ENCODE data around the gene SLMAP.

SLMAP gene

DNA sequence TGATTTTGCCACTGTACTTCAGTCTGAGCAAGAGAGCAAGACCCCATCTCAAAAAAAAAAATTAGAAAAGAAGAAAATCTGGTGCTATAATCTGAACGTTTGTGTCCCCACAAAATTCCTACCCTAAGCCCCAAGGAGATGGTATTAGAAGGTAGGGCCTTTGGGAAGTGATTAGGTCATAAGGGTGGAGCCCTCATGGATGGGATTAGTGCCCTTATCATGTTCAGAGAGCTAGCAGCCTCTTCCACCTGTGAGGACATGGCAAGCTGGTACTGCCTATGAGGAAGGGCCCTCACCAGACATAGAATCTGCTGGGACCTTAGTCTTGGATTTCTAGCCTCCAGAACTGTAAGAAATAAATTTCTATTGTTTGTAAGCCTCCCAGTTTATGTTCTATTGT, 201.7 kb downstream of the SLMAP start:
- H3K36me3 ChIP-seq (ENCODE audit: insufficient read depth, low read length) = no peaks in the 10 kb centered on the region
- H3K9me3 ChIP-seq (ENCODE audit: low read depth, low read length) = no peaks in the 10 kb centered on the region
- H3K9ac ChIP-seq (ENCODE audit: insufficient read length) = no peak overlapping the region
- no peak for TF ChIP-seq EZH2 (IDR thresholded peaks at IDR 0.05)
- no peak for TF ChIP-seq FOXP2 (optimal IDR thresholded peaks at IDR 0.05; ENCODE audit: control extremely low read depth, extremely low read length, insufficient read depth)
- no peak for TF ChIP-seq POLR2AphosphoS5 (IDR thresholded peaks at IDR 0.05; ENCODE audit: borderline replicate concordance, low read depth, low read length)
- H3K27ac ChIP-seq = no peak overlapping the region
- no peak for DNase-seq (ENCODE audit: low read depth, low spot score)
- H3K4me3 ChIP-seq = no peak overlapping the region

GRCh38 chr3:57958642-57959422, 202.7 kb downstream of the SLMAP start:
- Histone ChIP-seq H3K9me3 (ENCODE audit: low read depth, low read length) (no peaks in the 10 kb centered on the region), H3K27ac (no peak overlapping the region), H3K4me3 (no peak overlapping the region), H3K36me3 (ENCODE audit: insufficient read depth, low read length) (no peaks in the 10 kb centered on the region), H3K9ac (ENCODE audit: insufficient read length) (no peak overlapping the region)
- TF ChIP-seq EZH2 (IDR thresholded peaks at IDR 0.05) (no peak), FOXP2 (optimal IDR thresholded peaks at IDR 0.05; ENCODE audit: control extremely low read depth, extremely low read length, insufficient read depth) (no peak), POLR2AphosphoS5 (IDR thresholded peaks at IDR 0.05; ENCODE audit: borderline replicate concordance, low read depth, low read length) (no peak)
- no peak for DNase-seq (ENCODE audit: low read depth, low spot score)

DNA sequence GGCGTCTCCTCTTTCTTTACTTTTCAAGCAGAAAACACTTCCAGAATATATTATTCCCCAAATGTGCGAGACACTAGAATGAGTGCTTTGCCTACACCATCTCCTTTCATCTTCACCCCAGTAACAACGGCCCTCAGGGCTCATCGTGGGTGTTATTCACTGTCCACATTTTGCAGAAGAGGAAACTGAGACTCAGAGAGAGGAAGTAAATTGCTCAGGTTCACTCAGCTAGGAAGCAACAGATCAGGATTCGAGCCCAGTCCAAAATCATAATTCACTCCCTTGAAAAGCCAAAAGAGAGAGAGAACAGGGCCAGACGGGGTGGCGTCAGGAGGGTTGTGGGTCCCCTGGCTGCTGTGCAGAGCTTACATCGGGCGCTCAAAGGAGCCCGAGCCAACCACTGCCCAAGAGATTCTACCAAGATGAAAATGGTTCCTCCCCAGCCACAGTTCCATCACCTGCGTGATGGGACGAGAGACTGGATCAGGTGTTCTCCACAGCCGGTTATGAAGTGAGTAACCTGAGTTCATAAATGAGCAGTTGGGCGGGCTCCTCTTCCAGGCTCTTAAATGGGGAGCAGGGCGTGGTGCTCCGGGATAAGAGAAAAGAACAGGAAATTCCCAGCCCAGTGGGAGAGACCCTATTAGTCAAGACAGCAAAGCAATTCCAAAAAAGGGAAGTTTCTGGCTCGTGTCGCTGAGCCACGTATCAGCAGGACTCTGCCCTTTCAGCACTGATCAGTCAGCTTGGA, 203.5 kb downstream of the SLMAP start:
- Histone ChIP-seq H3K4me3 (no peak overlapping the region), H3K9me3 (ENCODE audit: low read depth, low read length) (no peaks in the 10 kb centered on the region), H3K9ac (ENCODE audit: insufficient read length) (no peak overlapping the region), H3K36me3 (ENCODE audit: insufficient read depth, low read length) (no peaks in the 10 kb centered on the region), H3K27ac (no peak overlapping the region)
- TF ChIP-seq POLR2AphosphoS5 (IDR thresholded peaks at IDR 0.05; ENCODE audit: borderline replicate concordance, low read depth, low read length) = no peak
- TF ChIP-seq EZH2 (IDR thresholded peaks at IDR 0.05) = no peak
- no peak for TF ChIP-seq FOXP2 (optimal IDR thresholded peaks at IDR 0.05; ENCODE audit: control extremely low read depth, extremely low read length, insufficient read depth)
- DNase-seq (ENCODE audit: low read depth, low spot score) = no peak

- DNase-seq (ENCODE audit: low read depth, low spot score) = no peak
- H3K27ac ChIP-seq = no peak overlapping the region
- no peaks in the 10 kb centered on the region for H3K36me3 ChIP-seq (ENCODE audit: insufficient read depth, low read length)
- TF ChIP-seq POLR2AphosphoS5 (IDR thresholded peaks at IDR 0.05; ENCODE audit: borderline replicate concordance, low read depth, low read length) (no peak), EZH2 (IDR thresholded peaks at IDR 0.05) (no peak), FOXP2 (optimal IDR thresholded peaks at IDR 0.05; ENCODE audit: control extremely low read depth, extremely low read length, insufficient read depth) (no peak)
- H3K9ac ChIP-seq (ENCODE audit: insufficient read length) = no peak overlapping the region
- H3K9me3 ChIP-seq (ENCODE audit: low read depth, low read length) = no peaks in the 10 kb centered on the region
- H3K4me3 ChIP-seq = no peak overlapping the region
Measured at GRCh38 chr3:57960174-57960505, 204.0 kb downstream of the SLMAP start.

DNA sequence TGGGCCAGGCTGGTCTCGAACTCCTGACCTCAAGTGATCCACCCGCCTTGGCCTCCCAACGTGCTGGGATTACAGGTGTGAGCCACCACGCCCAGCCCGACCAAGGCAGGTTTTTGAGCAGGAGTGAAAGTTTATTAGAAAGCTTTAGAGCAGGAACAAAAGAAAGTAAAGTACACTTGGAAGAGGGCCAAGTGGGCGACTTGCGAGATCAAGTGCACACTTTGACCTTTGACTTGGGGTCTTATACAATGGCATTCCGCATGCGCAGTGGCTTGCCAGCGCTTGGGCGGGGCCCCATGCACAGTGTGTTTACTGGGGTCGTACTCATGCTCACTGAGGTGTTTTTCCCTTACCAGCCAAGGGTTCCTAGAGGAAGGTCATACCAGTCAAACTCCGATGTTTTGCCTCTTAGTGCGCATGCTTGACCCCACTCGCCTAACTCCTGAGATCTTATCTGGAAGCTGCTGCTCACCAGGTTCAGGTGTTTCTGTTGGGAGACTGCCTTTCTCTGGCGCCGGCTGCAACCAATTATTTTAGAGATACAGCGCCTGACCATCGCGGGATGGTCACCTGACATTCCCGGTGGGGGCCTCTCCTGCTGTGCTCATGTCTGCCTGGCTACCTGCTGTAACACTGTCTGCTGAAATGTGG, 205.2 kb downstream of the SLMAP start:
- H3K36me3 ChIP-seq (ENCODE audit: insufficient read depth, low read length) = no peaks in the 10 kb centered on the region
- H3K9ac ChIP-seq (ENCODE audit: insufficient read length) = no peak overlapping the region
- TF ChIP-seq FOXP2 (optimal IDR thresholded peaks at IDR 0.05; ENCODE audit: control extremely low read depth, extremely low read length, insufficient read depth) = no peak
- TF ChIP-seq EZH2 (IDR thresholded peaks at IDR 0.05) = no peak
- TF ChIP-seq POLR2AphosphoS5 (IDR thresholded peaks at IDR 0.05; ENCODE audit: borderline replicate concordance, low read depth, low read length) = no peak
- H3K4me3 ChIP-seq = no peak overlapping the region
- no peak for DNase-seq (ENCODE audit: low read depth, low spot score)
- no peaks in the 10 kb centered on the region for H3K9me3 ChIP-seq (ENCODE audit: low read depth, low read length)
- H3K27ac ChIP-seq = no peak overlapping the region

GRCh38 chr3:57961828-57962447, 205.8 kb downstream of the SLMAP start:
- Histone ChIP-seq H3K4me3 (no peak overlapping the region), H3K27ac (no peak overlapping the region), H3K36me3 (ENCODE audit: insufficient read depth, low read length) (no peaks in the 10 kb centered on the region), H3K9ac (ENCODE audit: insufficient read length) (no peak overlapping the region), H3K9me3 (ENCODE audit: low read depth, low read length) (no peaks in the 10 kb centered on the region)
- TF ChIP-seq POLR2AphosphoS5 (IDR thresholded peaks at IDR 0.05; ENCODE audit: borderline replicate concordance, low read depth, low read length) (no peak), EZH2 (IDR thresholded peaks at IDR 0.05) (no peak), FOXP2 (optimal IDR thresholded peaks at IDR 0.05; ENCODE audit: control extremely low read depth, extremely low read length, insufficient read depth) (no peak)
- DNase-seq (ENCODE audit: low read depth, low spot score) = no peak

DNA sequence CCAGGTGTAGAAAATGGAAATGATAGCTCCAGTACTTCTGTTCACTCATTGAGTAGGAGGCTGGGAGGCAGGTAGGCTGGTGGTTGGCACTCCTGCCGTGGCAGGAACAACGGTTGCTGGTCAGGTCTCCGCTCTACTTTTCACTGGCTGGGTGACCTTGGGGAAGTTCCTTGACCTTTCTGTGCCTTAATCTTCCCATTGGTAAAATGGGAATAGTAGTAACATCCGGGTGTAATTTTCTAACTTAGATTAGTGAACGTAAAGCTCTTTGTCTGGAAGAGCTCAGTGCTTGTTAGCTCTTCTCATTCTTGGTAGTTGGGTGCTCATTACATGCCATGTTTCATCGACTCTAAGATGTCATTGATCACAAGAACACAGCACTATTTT, 206.3 kb downstream of the SLMAP start:
- Histone ChIP-seq H3K27ac (no peak overlapping the region), H3K4me3 (no peak overlapping the region), H3K9ac (ENCODE audit: insufficient read length) (no peak overlapping the region), H3K9me3 (ENCODE audit: low read depth, low read length) (no peaks in the 10 kb centered on the region), H3K36me3 (ENCODE audit: insufficient read depth, low read length) (no peaks in the 10 kb centered on the region)
- no peak for DNase-seq (ENCODE audit: low read depth, low spot score)
- no peak for TF ChIP-seq POLR2AphosphoS5 (IDR thresholded peaks at IDR 0.05; ENCODE audit: borderline replicate concordance, low read depth, low read length)
- no peak for TF ChIP-seq FOXP2 (optimal IDR thresholded peaks at IDR 0.05; ENCODE audit: control extremely low read depth, extremely low read length, insufficient read depth)
- TF ChIP-seq EZH2 (IDR thresholded peaks at IDR 0.05) = no peak

GRCh38 chr3:57963811-57964346, 207.8 kb downstream of the SLMAP start:
- Histone ChIP-seq H3K36me3 (ENCODE audit: insufficient read depth, low read length) (no peaks in the 10 kb centered on the region), H3K9me3 (ENCODE audit: low read depth, low read length) (no peaks in the 10 kb centered on the region), H3K27ac (no peak overlapping the region), H3K9ac (ENCODE audit: insufficient read length) (no peak overlapping the region), H3K4me3 (no peak overlapping the region)
- TF ChIP-seq FOXP2 (optimal IDR thresholded peaks at IDR 0.05; ENCODE audit: control extremely low read depth, extremely low read length, insufficient read depth) (no peak), EZH2 (IDR thresholded peaks at IDR 0.05) (no peak), POLR2AphosphoS5 (IDR thresholded peaks at IDR 0.05; ENCODE audit: borderline replicate concordance, low read depth, low read length) (no peak)
- DNase-seq (ENCODE audit: low read depth, low spot score) = no peak
